Neural cell (in vitro differentiated cells): ENCODE results near the gene SLITRK1. TPM values are rescaled to one million over a fixed set of nuclear protein-coding genes. Genes with fewer than 3 reads are reported as not detected.

Experiments
- H2AFZ ChIP-seq: fragments of 200-600, 300-800 bp; sonication (generic), shearing (Covaris generic); 2 replicates; pipeline ENCODE4 v1.6.0; 2014; ENCODE audit warnings: low read depth, mild to moderate bottlenecking, antibody characterized with exemption, low read length, moderate library complexity
- H3F3A ChIP-seq: fragments of 200-600 bp; shearing (Covaris generic); 2 replicates; pipeline ENCODE4 v1.6.1; 2016; ENCODE audit warnings: mild to moderate bottlenecking, moderate library complexity, mixed read lengths, antibody characterized with exemption, low read length; ENCODE audit not compliant: insufficient read depth, poor library complexity, severe bottlenecking
- H3K27ac ChIP-seq: fragments of 200-600, 300-800 bp; sonication (generic), shearing (Covaris generic); 2 replicates; pipeline ENCODE4 v1.5.1; 2014; ENCODE audit warnings: mild to moderate bottlenecking, low read length, moderate library complexity
- H3K27me3 ChIP-seq: fragments of 300-800, 200-600 bp; sonication (generic), shearing (Covaris generic); 2 replicates; pipeline ENCODE4 v1.6.0; 2014; ENCODE audit warnings: mild to moderate bottlenecking, low read depth, low read length, moderate library complexity; ENCODE audit not compliant: insufficient read depth
- H3K36me3 ChIP-seq: fragments of 300-800, 200-600 bp; sonication (generic), shearing (Covaris generic); 2 replicates; pipeline ENCODE4 v1.5.1; 2014; ENCODE audit warnings: mild to moderate bottlenecking, antibody characterized with exemption, low read length, moderate library complexity; ENCODE audit not compliant: insufficient read depth
- H3K4me2 ChIP-seq: fragments of 300-800, 200-600 bp; sonication (generic), shearing (Covaris generic); 2 replicates; pipeline ENCODE4 v1.6.0; 2014; ENCODE audit warnings: mild to moderate bottlenecking, low read length
- H3K4me3 ChIP-seq: fragments of 300-800, 200-600 bp; sonication (generic), shearing (Covaris generic); 2 replicates; pipeline ENCODE4 v1.5.1; 2014; ENCODE audit warnings: mild to moderate bottlenecking, low read length, moderate library complexity
- H3K79me2 ChIP-seq: fragments of 200-600 bp; shearing (Covaris generic); replicated peaks from 2 replicates; pipeline ENCODE4 v1.6.0; 2014; ENCODE audit warnings: mild to moderate bottlenecking, low read length, moderate library complexity; ENCODE audit not compliant: insufficient read depth
- H3K9ac ChIP-seq: fragments of 300-800, 200-600 bp; sonication (generic), shearing (Covaris generic); 2 replicates; pipeline ENCODE4 v1.6.1; 2016; ENCODE audit warnings: mild to moderate bottlenecking, low read length, mixed read lengths
- H3K9me2 ChIP-seq: fragments of 200-600 bp; shearing (Covaris generic); 2 replicates; pipeline ENCODE4 v1.6.1; 2016; ENCODE audit warnings: mild to moderate bottlenecking, low read length, mixed read lengths; ENCODE audit not compliant: insufficient read depth
- H3K9me3 ChIP-seq: fragments of 200-600, 300-800 bp; sonication (generic), shearing (Covaris generic); 2 replicates; pipeline ENCODE4 v1.6.1; 2016; ENCODE audit warnings: mild to moderate bottlenecking, mixed run types, low read length, moderate library complexity, mixed read lengths
- H4K20me1 ChIP-seq: fragments of 200-600 bp; shearing (Covaris generic); 2 replicates; pipeline ENCODE4 v1.6.1; 2016; ENCODE audit warnings: mild to moderate bottlenecking, mixed run types; ENCODE audit not compliant: insufficient read depth
- CTCF ChIP-seq: fragments of 450-650 bp; IDR thresholded peaks from 2 replicates; pipeline ENCODE4 v1.5.1; 2014; ENCODE audit warnings: antibody characterized with exemption, mild to moderate bottlenecking, moderate library complexity; ENCODE audit not compliant: poor library complexity, severe bottlenecking
- POLR2AphosphoS5 ChIP-seq: IDR thresholded peaks from 2 replicates; pipeline ENCODE4 v1.6.1; 2012
- SMC3 ChIP-seq: fragments of 450-650 bp; conservative IDR thresholded peaks from 2 replicates; pipeline ENCODE4 v1.6.1; 2014; ENCODE audit warnings: antibody characterized with exemption, mild to moderate bottlenecking, moderate library complexity; ENCODE audit not compliant: poor library complexity
- polyA plus RNA-seq: library from polyadenylated mRNA; depleted of rRNA; stranded (reverse); fragments of >200 nt; gene quantifications from 2 replicates; pipeline ENCODE4 v1.2.3, GENCODE V29; 2014
- TF ChIP-seq, protein P1 (sequence below): IDR thresholded peaks from 2 replicates; pipeline ENCODE4 v1.6.1; 2012; ENCODE audit warnings: borderline replicate concordance

The SLITRK1 gene
- polyA plus RNA-seq, 1 donor from 2014 or later = 14.8 TPM

GRCh38 chr13:83879431-83880171 is 2.7 kb downstream of the SLITRK1 start:
- peak overlapping the region; percentile 50 for H3K4me2 ChIP-seq
- TF ChIP-seq SMC3 (peak; percentile 3), POLR2AphosphoS5 (no peak)
- peak overlapping the region; percentile 87 for H3K4me3 ChIP-seq
- peaks cover 22% of the 10 kb centered on the region for H3K36me3 ChIP-seq
- no peaks in the 10 kb centered on the region for H3K9me2 ChIP-seq
- peak overlapping the region; percentile 98 for H3K27ac ChIP-seq
- H3F3A ChIP-seq = no peaks in the 10 kb centered on the region
- no peaks in the 10 kb centered on the region for H3K9me3 ChIP-seq
- H2AFZ ChIP-seq = no peak overlapping the region
- H3K9ac ChIP-seq = peak overlapping the region; percentile 95
- H3K27me3 ChIP-seq = no peaks in the 10 kb centered on the region
- peaks cover 71% of the 10 kb centered on the region for H3K79me2 ChIP-seq
- H4K20me1 ChIP-seq = no peaks in the 10 kb centered on the region

- peaks cover 76% of the 10 kb centered on the region for H3K79me2 ChIP-seq
- H2AFZ ChIP-seq = no peak overlapping the region
- H3K4me3 ChIP-seq = peak overlapping the region; percentile 87
- H3K4me2 ChIP-seq = peak overlapping the region; percentile 57
- peak overlapping the region; percentile 95 for H3K9ac ChIP-seq
- H3K9me2 ChIP-seq = no peaks in the 10 kb centered on the region
- H4K20me1 ChIP-seq = no peaks in the 10 kb centered on the region
- H3K36me3 ChIP-seq = peaks cover 26% of the 10 kb centered on the region
- no peaks in the 10 kb centered on the region for H3K9me3 ChIP-seq
- peak overlapping the region; percentile 98 for H3K27ac ChIP-seq
- TF ChIP-seq, protein P1, sequence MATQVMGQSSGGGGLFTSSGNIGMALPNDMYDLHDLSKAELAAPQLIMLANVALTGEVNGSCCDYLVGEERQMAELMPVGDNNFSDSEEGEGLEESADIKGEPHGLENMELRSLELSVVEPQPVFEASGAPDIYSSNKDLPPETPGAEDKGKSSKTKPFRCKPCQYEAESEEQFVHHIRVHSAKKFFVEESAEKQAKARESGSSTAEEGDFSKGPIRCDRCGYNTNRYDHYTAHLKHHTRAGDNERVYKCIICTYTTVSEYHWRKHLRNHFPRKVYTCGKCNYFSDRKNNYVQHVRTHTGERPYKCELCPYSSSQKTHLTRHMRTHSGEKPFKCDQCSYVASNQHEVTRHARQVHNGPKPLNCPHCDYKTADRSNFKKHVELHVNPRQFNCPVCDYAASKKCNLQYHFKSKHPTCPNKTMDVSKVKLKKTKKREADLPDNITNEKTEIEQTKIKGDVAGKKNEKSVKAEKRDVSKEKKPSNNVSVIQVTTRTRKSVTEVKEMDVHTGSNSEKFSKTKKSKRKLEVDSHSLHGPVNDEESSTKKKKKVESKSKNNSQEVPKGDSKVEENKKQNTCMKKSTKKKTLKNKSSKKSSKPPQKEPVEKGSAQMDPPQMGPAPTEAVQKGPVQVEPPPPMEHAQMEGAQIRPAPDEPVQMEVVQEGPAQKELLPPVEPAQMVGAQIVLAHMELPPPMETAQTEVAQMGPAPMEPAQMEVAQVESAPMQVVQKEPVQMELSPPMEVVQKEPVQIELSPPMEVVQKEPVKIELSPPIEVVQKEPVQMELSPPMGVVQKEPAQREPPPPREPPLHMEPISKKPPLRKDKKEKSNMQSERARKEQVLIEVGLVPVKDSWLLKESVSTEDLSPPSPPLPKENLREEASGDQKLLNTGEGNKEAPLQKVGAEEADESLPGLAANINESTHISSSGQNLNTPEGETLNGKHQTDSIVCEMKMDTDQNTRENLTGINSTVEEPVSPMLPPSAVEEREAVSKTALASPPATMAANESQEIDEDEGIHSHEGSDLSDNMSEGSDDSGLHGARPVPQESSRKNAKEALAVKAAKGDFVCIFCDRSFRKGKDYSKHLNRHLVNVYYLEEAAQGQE = no peak
- peak; percentile 9 for TF ChIP-seq POLR2AphosphoS5
- no peaks in the 10 kb centered on the region for H3K27me3 ChIP-seq
- H3F3A ChIP-seq = no peaks in the 10 kb centered on the region
Observed at GRCh38 chr13:83878691-83879430, 3.4 kb downstream of the SLITRK1 start.

DNA sequence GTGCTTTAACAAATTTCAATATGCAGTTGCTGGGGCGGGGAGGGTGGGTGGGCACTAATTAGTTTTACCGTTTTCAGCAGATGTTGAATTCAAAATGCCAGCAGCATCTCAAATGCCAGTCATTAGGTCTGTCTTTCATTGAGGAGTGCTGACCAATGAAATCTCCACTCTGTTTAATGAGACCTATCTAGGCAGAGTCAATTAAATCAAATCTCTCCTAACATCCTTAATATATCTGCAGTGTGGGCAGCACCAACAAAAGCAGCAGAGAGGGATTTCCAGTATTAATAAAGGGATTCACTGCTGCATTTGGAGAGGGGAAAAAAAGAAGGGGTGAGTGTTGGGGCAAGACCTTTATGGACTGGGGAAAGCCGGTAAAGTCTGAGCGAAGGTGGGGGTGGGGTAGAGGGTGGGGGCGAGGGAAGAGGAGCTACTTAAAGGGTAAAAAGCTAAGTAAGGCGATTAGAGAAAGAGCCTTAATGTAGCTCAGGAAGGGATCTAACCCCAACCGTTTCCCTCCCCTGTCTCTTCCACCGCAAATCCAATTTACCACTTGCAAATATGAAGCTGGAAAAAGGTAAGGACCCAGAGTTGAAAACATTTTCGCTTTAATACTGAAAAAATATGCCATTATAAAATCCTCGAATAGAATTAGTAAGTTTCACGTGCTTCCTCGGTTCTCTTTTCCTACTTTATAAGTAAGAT is 4.5 kb downstream of the SLITRK1 start:
- no peak for TF ChIP-seq CTCF
- no peaks in the 10 kb centered on the region for H3K9me3 ChIP-seq
- peaks cover 26% of the 10 kb centered on the region for H3K36me3 ChIP-seq
- H3K9me2 ChIP-seq = no peaks in the 10 kb centered on the region
- H3K9ac ChIP-seq = peak overlapping the region; percentile 95
- no peaks in the 10 kb centered on the region for H3K27me3 ChIP-seq
- no peaks in the 10 kb centered on the region for H4K20me1 ChIP-seq
- H3K4me3 ChIP-seq = peak overlapping the region; percentile 87
- peak overlapping the region; percentile 57 for H3K4me2 ChIP-seq
- H3K79me2 ChIP-seq = peaks cover 85% of the 10 kb centered on the region
- no peaks in the 10 kb centered on the region for H3F3A ChIP-seq
- H3K27ac ChIP-seq = peak overlapping the region; percentile 7
- no peak overlapping the region for H2AFZ ChIP-seq
